ENCODE data around the gene PCDH9. TPM values are rescaled to one million over a fixed set of nuclear protein-coding genes. Genes with fewer than 3 reads are reported as not detected.

PCDH9 gene
- total RNA-seq, 2 donors from 2014 or later, result 0.95 to 1.8 TPM

DNA sequence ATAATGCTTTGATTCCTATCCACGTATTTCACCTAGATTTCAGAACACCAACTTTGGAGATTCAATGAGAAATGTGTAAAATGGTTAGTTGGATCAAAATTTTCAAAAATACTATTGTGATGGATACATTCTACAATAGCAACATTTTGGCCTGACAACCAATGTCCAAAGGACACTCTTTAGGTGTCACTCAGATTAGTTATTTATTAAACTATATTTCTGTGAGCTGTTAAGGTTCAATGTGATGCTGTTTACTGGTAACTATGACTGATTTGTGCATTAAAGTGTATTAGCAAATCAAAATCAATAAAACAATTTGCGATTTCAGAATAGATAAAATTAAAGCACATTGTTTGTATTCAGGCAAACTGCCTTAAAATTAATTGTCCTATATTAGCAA is 149.8 kb downstream of the PCDH9 start:
- Histone ChIP-seq H3K4me3 (ENCODE audit: low read length) (no peak overlapping the region), H3K4me1 (ENCODE audit: control insufficient read depth, insufficient read depth, low read length) (peaks cover 11% of the 10 kb centered on the region), H3K9ac (ENCODE audit: extremely low read depth, low read length, poor library complexity, severe bottlenecking) (no peak overlapping the region), H3K27ac (ENCODE audit: low read depth, low read length) (no peak overlapping the region), H3K9me3 (ENCODE audit: control insufficient read depth, low read length) (no peaks in the 10 kb centered on the region), H3K36me3 (ENCODE audit: control insufficient read depth, insufficient read depth, low read length) (no peaks in the 10 kb centered on the region), H3K27me3 (ENCODE audit: control insufficient read depth, insufficient read depth, low read length, poor library complexity, severe bottlenecking) (no peaks in the 10 kb centered on the region)
- no peak overlapping the region for H3K27ac Mint-ChIP-seq
- H3K4me3 Mint-ChIP-seq, result no peak overlapping the region
- no peaks in the 10 kb centered on the region for H3K27me3 Mint-ChIP-seq (ENCODE audit: insufficient read depth)
- TF ChIP-seq, protein P1, sequence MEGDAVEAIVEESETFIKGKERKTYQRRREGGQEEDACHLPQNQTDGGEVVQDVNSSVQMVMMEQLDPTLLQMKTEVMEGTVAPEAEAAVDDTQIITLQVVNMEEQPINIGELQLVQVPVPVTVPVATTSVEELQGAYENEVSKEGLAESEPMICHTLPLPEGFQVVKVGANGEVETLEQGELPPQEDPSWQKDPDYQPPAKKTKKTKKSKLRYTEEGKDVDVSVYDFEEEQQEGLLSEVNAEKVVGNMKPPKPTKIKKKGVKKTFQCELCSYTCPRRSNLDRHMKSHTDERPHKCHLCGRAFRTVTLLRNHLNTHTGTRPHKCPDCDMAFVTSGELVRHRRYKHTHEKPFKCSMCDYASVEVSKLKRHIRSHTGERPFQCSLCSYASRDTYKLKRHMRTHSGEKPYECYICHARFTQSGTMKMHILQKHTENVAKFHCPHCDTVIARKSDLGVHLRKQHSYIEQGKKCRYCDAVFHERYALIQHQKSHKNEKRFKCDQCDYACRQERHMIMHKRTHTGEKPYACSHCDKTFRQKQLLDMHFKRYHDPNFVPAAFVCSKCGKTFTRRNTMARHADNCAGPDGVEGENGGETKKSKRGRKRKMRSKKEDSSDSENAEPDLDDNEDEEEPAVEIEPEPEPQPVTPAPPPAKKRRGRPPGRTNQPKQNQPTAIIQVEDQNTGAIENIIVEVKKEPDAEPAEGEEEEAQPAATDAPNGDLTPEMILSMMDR (conservative IDR thresholded peaks at IDR 0.05), result no peak
- no peaks in the 10 kb centered on the region for H3K36me3 Mint-ChIP-seq (ENCODE audit: low read depth)
- WGBS, 2 experiments (ENCODE audit: insufficient coverage in 1 of 2, insufficient read length in 1 of 2), result 100% methylated on average over 1 of the region's 2 CpGs
- no peaks in the 10 kb centered on the region for H3K9me3 Mint-ChIP-seq
- no peak for DNase-seq
- H3K4me1 Mint-ChIP-seq, result peaks cover 25% of the 10 kb centered on the region

DNA sequence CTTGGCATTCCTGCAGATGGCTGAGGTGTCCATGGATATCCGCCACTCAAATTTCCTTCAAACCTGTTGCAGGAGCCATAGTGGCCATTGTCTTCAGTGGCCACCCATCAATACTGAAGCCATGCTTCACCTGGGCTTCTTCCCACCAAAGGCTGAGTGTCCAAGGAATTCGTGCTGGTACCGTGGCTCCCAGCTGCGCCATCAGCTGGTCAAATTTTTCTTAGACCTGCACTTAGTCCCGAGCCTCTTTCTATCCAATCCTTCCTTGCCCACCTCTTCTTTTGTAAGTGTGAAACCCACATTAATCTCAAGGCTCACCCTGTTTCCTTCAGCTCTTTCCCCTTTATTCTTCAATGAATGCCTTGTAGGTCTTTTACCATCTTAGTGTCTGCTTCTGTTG is 152.1 kb downstream of the PCDH9 start:
- WGBS, 2 experiments (ENCODE audit: insufficient coverage in 1 of 2, insufficient read length in 1 of 2), result 91 to 100% methylated on average over 5 of the region's 5 CpGs
- Histone ChIP-seq H3K27ac (ENCODE audit: low read depth, low read length) (no peak overlapping the region), H3K4me1 (ENCODE audit: control insufficient read depth, insufficient read depth, low read length) (no peaks in the 10 kb centered on the region), H3K4me3 (ENCODE audit: low read length) (no peak overlapping the region), H3K9ac (ENCODE audit: extremely low read depth, low read length, poor library complexity, severe bottlenecking) (no peak overlapping the region), H3K9me3 (ENCODE audit: control insufficient read depth, low read length) (no peaks in the 10 kb centered on the region), H3K27me3 (ENCODE audit: control insufficient read depth, insufficient read depth, low read length, poor library complexity, severe bottlenecking) (no peaks in the 10 kb centered on the region), H3K36me3 (ENCODE audit: control insufficient read depth, insufficient read depth, low read length) (no peaks in the 10 kb centered on the region)
- H3K27ac Mint-ChIP-seq, result no peak overlapping the region
- no peaks in the 10 kb centered on the region for H3K9me3 Mint-ChIP-seq
- H3K4me1 Mint-ChIP-seq, result peaks cover 16% of the 10 kb centered on the region
- no peak overlapping the region for H3K4me3 Mint-ChIP-seq
- no peaks in the 10 kb centered on the region for H3K27me3 Mint-ChIP-seq (ENCODE audit: insufficient read depth)
- H3K36me3 Mint-ChIP-seq (ENCODE audit: low read depth), result no peaks in the 10 kb centered on the region
- no peak for DNase-seq
- TF ChIP-seq, protein P1 (conservative IDR thresholded peaks at IDR 0.05), result peak; percentile 22

DNA sequence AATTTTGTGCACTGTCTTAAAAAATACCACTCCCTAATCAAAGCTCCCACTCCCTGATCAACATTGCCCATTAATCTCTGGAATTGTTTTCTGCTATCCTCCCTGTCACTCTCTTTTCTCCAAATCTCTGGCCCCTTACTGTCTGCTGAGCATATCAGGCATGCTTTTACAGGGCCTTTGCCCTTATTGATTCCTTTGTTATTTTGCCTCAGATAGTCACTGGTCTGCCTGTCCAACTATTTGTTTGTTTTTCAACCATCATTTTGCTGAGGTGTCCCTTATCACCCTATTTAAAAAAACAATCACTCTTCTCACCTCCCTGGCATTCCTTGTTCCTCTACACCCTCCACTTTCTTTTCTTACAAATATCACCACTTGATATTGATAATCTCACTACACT is 153.0 kb downstream of the PCDH9 start:
- no peaks in the 10 kb centered on the region for H3K36me3 Mint-ChIP-seq (ENCODE audit: low read depth)
- Histone ChIP-seq H3K27me3 (ENCODE audit: control insufficient read depth, insufficient read depth, low read length, poor library complexity, severe bottlenecking) (no peaks in the 10 kb centered on the region), H3K36me3 (ENCODE audit: control insufficient read depth, insufficient read depth, low read length) (no peaks in the 10 kb centered on the region), H3K27ac (ENCODE audit: low read depth, low read length) (no peak overlapping the region), H3K9ac (ENCODE audit: extremely low read depth, low read length, poor library complexity, severe bottlenecking) (no peak overlapping the region), H3K9me3 (ENCODE audit: control insufficient read depth, low read length) (no peaks in the 10 kb centered on the region), H3K4me1 (ENCODE audit: control insufficient read depth, insufficient read depth, low read length) (no peaks in the 10 kb centered on the region), H3K4me3 (ENCODE audit: low read length) (no peak overlapping the region)
- no peaks in the 10 kb centered on the region for H3K27me3 Mint-ChIP-seq (ENCODE audit: insufficient read depth)
- peaks cover 16% of the 10 kb centered on the region for H3K4me1 Mint-ChIP-seq
- no peak overlapping the region for H3K4me3 Mint-ChIP-seq
- DNase-seq, result no peak
- no peaks in the 10 kb centered on the region for H3K9me3 Mint-ChIP-seq
- TF ChIP-seq, protein P1 (conservative IDR thresholded peaks at IDR 0.05), result no peak
- H3K27ac Mint-ChIP-seq, result no peak overlapping the region
